H1 (cell line): Measurements from ENCODE around the gene STIM1. TPM values are rescaled to one million over a fixed set of nuclear protein-coding genes. Genes with fewer than 3 reads are reported as not detected.

Experiments used
- ATF2 ChIP-seq: IDR thresholded peaks from 2 replicates; pipeline ENCODE4 v1.6.1; 2012; ENCODE audit warnings: low read length, inconsistent platforms
- BACH1 ChIP-seq: IDR thresholded peaks from 2 replicates; pipeline ENCODE4 v1.6.1; 2012; ENCODE audit warnings: low read length, improper control_type of control experiment
- CEBPB ChIP-seq: IDR thresholded peaks from 2 replicates; pipeline ENCODE4 v1.6.1; 2012; ENCODE audit warnings: low read depth, low read length
- TAF7 ChIP-seq: optimal IDR thresholded peaks from 2 replicates; pipeline ENCODE3; 2011; ENCODE audit warnings: low read depth, mild to moderate bottlenecking, inconsistent platforms, low read length, moderate library complexity, borderline replicate concordance
- polyA plus RNA-seq, 7 experiments: library from polyadenylated mRNA; depleted of rRNA in 3 of 7; stranded (reverse) in 5 of 7; unstranded in 2 of 7; fragments of >200 nt in 5 of 7; fragments of 200-250 nt in 2 of 7; gene quantifications; 1 replicate in 5 of 7; 2 replicates in 1 of 7; 4 replicates in 1 of 7; pipeline versions ENCODE4 v1.2.1 to v1.2.3, GENCODE V29; 2011 to 2013; ENCODE audit warnings: missing spikeins in 2 of 7, mixed read lengths in 2 of 7
- total RNA-seq: library from RNA; stranded (reverse); fragmentation: NEBNext Ultra II Directional; extraction: Animal tissue kit (Norgen Biotek cat#: 25700); gene quantifications from 2 replicates; pipeline ENCODE4 v1.2.1, GENCODE V29; 2021

STIM1 gene
- total and polyA plus RNA-seq, 2 of the 8 experiments (the other 6 are each of a cell fraction or from before 2014, with no cell fraction given): 11.1 to 12.2 TPM

DNA sequence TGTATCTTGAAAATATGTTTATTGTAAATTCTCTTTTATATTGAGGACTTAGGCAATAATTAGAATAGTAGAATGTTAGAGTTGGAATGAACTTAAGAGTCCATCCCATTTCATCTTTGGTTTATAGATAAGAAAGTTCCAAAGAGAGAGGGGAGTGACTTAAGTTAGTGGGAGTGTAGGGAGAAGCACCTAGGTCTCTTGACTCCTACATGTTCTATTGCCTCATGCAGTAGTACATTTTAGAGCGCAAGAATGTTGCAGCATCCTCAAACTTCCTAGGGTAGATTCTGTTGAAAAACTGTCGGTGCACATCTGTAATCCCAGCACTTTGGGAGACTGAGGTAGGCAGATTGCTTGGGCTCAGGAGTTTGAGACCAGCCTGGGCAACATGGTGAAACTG, 247.8 kb downstream of the STIM1 start (continued):
- TF ChIP-seq ATF2 (no peak), CEBPB (no peak), TAF7 (no peak), BACH1 (no peak)
